Endodermal cell (in vitro differentiated cells): ENCODE data around the gene CELA3A. TPM values are rescaled to one million over a fixed set of nuclear protein-coding genes. Genes with fewer than 3 reads are reported as not detected.
"Not testable (repeated sequence)": the region's sequence is repeated elsewhere in the genome, so short reads cannot be mapped to it uniquely, and the experiment has no call there.

Source experiments
- DNase-seq: peaks from one replicate; pipeline ENCODE4 v3.0.0-alpha.2; 2017
- H3K27ac ChIP-seq: 2 replicates; pipeline ENCODE4 v1.5.1; 2013; ENCODE audit warnings: mild to moderate bottlenecking, low read depth, low read length, moderate library complexity
- H3K27me3 ChIP-seq: 2 replicates; pipeline ENCODE4 v1.6.1; 2013; ENCODE audit warnings: mild to moderate bottlenecking, low read length, moderate library complexity; ENCODE audit not compliant: insufficient read depth, control insufficient read depth, poor library complexity, severe bottlenecking
- H3K36me3 ChIP-seq: 2 replicates; pipeline ENCODE4 v1.7.0; 2013; ENCODE audit warnings: mild to moderate bottlenecking, low read length, moderate library complexity; ENCODE audit not compliant: control insufficient read depth, insufficient read depth
- H3K4me1 ChIP-seq: one replicate; pipeline ENCODE4 v1.7.0; 2013; ENCODE audit warnings: low read length; ENCODE audit not compliant: control insufficient read depth, insufficient read depth
- H3K4me3 ChIP-seq: 2 replicates; pipeline ENCODE4 v1.5.1; 2013; ENCODE audit warnings: mild to moderate bottlenecking, low read length, moderate library complexity
- H3K9ac ChIP-seq: 2 replicates; pipeline ENCODE4 v1.6.1; 2013; ENCODE audit warnings: mild to moderate bottlenecking, low read length, moderate library complexity; ENCODE audit not compliant: poor library complexity, severe bottlenecking; ENCODE audit errors: extremely low read depth
- H3K9me3 ChIP-seq: 2 replicates; pipeline ENCODE4 v1.6.1; 2013; ENCODE audit warnings: mild to moderate bottlenecking, low read length, moderate library complexity; ENCODE audit not compliant: control insufficient read depth
- H3K27ac Mint-ChIP-seq: 2 replicates; pipeline ENCODE4 v1.8.0; 2020; ENCODE audit warnings: mixed read lengths
- H3K27me3 Mint-ChIP-seq: 2 replicates; pipeline ENCODE4 v1.8.0; 2021; ENCODE audit warnings: mild to moderate bottlenecking, mixed read lengths; ENCODE audit not compliant: insufficient read depth
- H3K36me3 Mint-ChIP-seq: 2 replicates; pipeline ENCODE4 v1.8.0; 2020; ENCODE audit warnings: low read depth, mixed read lengths
- H3K4me1 Mint-ChIP-seq: 2 replicates; pipeline ENCODE4 v1.8.0; 2020; ENCODE audit warnings: mixed read lengths
- H3K4me3 Mint-ChIP-seq: 2 replicates; pipeline ENCODE4 v1.8.0; 2020; ENCODE audit warnings: mild to moderate bottlenecking, moderate library complexity, mixed read lengths
- H3K9me3 Mint-ChIP-seq: 2 replicates; pipeline ENCODE4 v1.8.0; 2020; ENCODE audit warnings: mild to moderate bottlenecking, mixed read lengths
- CTCF ChIP-seq: fragments of 200-600 bp; sonication (generic); conservative IDR thresholded peaks from 2 replicates; pipeline ENCODE4 v1.5.0; 2021; ENCODE audit warnings: antibody characterized with exemption, mild to moderate bottlenecking
- WGBS, 2 experiments: methylation state at CpG; one replicate each; pipeline versions ENCODE4 v1.1.5 to v1.1.7; 2013; ENCODE audit warnings: missing lambda C conversion rate in 2 of 2, mixed read lengths in 1 of 2; ENCODE audit not compliant: insufficient coverage in 1 of 2, insufficient read length in 1 of 2; 5-methylcytosine and 5-hydroxymethylcytosine counted together
- total RNA-seq, 2 donors: library from RNA; stranded (reverse); fragmentation: NEBNext Ultra II Directional in 1 of 2; extraction: Animal tissue kit (Norgen Biotek cat#: 25700) in 1 of 2; gene quantifications; 2 replicates in 1 of 2; 3 replicates in 1 of 2; pipeline ENCODE4 v1.2.1, GENCODE V29; 2021

Gene CELA3A
- total RNA-seq, 2 donors from 2014 or later, result not detected

DNA sequence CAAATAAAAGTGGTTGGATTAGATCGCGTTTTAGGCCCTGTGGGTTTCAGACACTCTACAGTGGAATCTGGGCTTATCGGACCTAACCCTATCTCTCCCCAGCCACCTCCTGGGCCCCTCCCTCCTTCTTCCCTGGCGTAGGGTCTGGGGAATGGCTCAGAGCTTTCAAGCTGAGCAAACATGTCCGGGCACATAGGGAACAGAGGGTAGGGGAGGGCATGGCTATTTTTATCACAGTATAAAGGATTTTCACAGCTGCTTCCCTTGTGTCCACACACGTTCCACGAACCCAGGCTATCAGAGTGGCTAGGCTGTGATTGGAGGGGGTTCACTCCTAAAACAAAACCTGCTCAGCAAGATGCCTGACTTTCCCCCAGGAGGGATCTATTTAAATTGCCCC lies 1.8 kb upstream of the CELA3A start:
- not testable (repeated sequence) for H3K4me3 Mint-ChIP-seq, H3K9me3 Mint-ChIP-seq, H3K27me3 Mint-ChIP-seq, H3K4me3 ChIP-seq, H3K27me3 ChIP-seq, H3K36me3 ChIP-seq, H3K4me1 ChIP-seq, H3K36me3 Mint-ChIP-seq, H3K9me3 ChIP-seq, H3K9ac ChIP-seq, H3K27ac ChIP-seq
- DNase-seq, result peak; percentile 71
- WGBS, 2 experiments, result 20 to 81% methylated on average over 1 to 6 of the region's 7 CpGs
- Mint-ChIP-seq H3K4me1 (peaks cover 26% of the 10 kb centered on the region), H3K27ac (peak overlapping the region; percentile 82)

- not testable (repeated sequence) for H3K36me3 ChIP-seq, H3K9me3 ChIP-seq, H3K27me3 Mint-ChIP-seq, H3K4me3 ChIP-seq, H3K4me3 Mint-ChIP-seq, H3K27me3 ChIP-seq, H3K36me3 Mint-ChIP-seq, H3K27ac ChIP-seq, H3K9ac ChIP-seq, H3K9me3 Mint-ChIP-seq, DNase-seq, H3K4me1 ChIP-seq, H3K27ac Mint-ChIP-seq
- 76% methylated on average over 5 of the region's 5 CpGs; no CpG with 5 or more reads in 1 of the 2 experiments for WGBS, 2 experiments
- peaks cover 16% of the 10 kb centered on the region for H3K4me1 Mint-ChIP-seq
These were observed 1.0 kb downstream of the CELA3A start for GRCh38 chr1:22002461-22002860.

- not testable (repeated sequence) for H3K4me3 Mint-ChIP-seq, DNase-seq, H3K36me3 ChIP-seq, H3K36me3 Mint-ChIP-seq, H3K27ac Mint-ChIP-seq, H3K27ac ChIP-seq, H3K27me3 Mint-ChIP-seq, H3K4me1 ChIP-seq, H3K4me3 ChIP-seq, H3K27me3 ChIP-seq, H3K9me3 ChIP-seq, H3K9me3 Mint-ChIP-seq, H3K9ac ChIP-seq
- 62 to 89% methylated on average over 2 to 8 of the region's 8 CpGs for WGBS, 2 experiments
- peaks cover 12% of the 10 kb centered on the region for H3K4me1 Mint-ChIP-seq
These were observed 1.4 kb downstream of the CELA3A start for GRCh38 chr1:22002875-22003274.

DNA sequence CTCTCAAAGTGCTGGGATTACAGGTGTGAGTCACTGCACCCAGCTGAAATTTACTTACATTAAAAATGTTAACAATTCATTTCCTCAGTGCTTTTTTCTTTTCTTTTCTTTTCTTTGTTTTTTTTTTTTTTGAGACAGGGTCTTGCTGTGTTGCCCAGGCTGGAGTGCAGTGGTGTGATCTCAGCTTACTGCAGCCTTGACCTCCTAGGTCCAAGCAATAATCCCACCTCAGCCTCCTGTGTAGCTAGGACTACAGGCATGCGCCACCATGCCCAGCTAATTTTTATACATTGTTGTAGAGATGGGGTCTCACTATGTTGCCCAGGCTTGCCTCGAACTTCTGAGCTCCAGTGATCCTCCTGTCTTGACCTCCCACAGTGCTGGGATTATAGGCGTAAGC lies 2.5 kb downstream of the CELA3A start:
- DNase-seq, H3K27me3 ChIP-seq, H3K36me3 Mint-ChIP-seq, H3K4me3 ChIP-seq, H3K4me1 ChIP-seq, H3K4me3 Mint-ChIP-seq, H3K27me3 Mint-ChIP-seq, H3K9me3 Mint-ChIP-seq, H3K9me3 ChIP-seq, H3K27ac ChIP-seq, H3K36me3 ChIP-seq, H3K9ac ChIP-seq, H3K27ac Mint-ChIP-seq, H3K4me1 Mint-ChIP-seq: not testable (repeated sequence)
- WGBS, 2 experiments, result 100% methylated on average over 1 of the region's 3 CpGs; no CpG with 5 or more reads in 1 of the 2 experiments

GRCh38 chr1:22005261-22006149 lies 4.0 kb downstream of the CELA3A start:
- DNase-seq, result peak; percentile 81
- H3K4me1 ChIP-seq, H3K9ac ChIP-seq, H3K36me3 Mint-ChIP-seq, H3K27ac ChIP-seq, H3K4me3 ChIP-seq, H3K27me3 ChIP-seq, H3K4me1 Mint-ChIP-seq, H3K9me3 ChIP-seq, H3K36me3 ChIP-seq, H3K27ac Mint-ChIP-seq, H3K27me3 Mint-ChIP-seq, H3K9me3 Mint-ChIP-seq, H3K4me3 Mint-ChIP-seq: not testable (repeated sequence)
- WGBS, 2 experiments, result 76 to 78% methylated on average over 10 to 18 of the region's 18 CpGs
- TF ChIP-seq CTCF, result peak; percentile 77

DNA sequence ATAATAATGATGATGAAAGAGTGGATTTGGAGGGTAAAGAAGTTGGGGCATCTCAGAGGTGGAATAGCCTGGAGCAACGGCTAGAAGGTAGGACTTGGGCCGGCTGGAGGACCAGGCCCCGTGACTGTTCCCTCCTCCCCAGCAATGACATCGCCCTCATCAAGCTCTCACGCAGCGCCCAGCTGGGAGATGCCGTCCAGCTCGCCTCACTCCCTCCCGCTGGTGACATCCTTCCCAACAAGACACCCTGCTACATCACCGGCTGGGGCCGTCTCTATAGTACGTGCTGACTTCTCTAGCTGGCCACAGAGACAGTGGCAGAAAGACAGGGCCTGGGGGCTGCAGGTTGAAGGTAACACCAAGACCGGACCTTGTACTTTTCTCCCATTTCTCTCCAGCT lies 5.3 kb downstream of the CELA3A start:
- not testable (repeated sequence) for H3K9ac ChIP-seq, H3K27me3 ChIP-seq, H3K4me3 ChIP-seq, H3K27ac ChIP-seq, DNase-seq, H3K27ac Mint-ChIP-seq, H3K27me3 Mint-ChIP-seq, H3K9me3 ChIP-seq, H3K9me3 Mint-ChIP-seq, H3K36me3 Mint-ChIP-seq, H3K36me3 ChIP-seq, H3K4me3 Mint-ChIP-seq, H3K4me1 Mint-ChIP-seq, H3K4me1 ChIP-seq
- 93 to 100% methylated on average over 2 to 13 of the region's 13 CpGs for WGBS, 2 experiments
